ENCODE data around the gene NDST1. TPM values are rescaled to one million over a fixed set of nuclear protein-coding genes. Genes with fewer than 3 reads are reported as not detected.

The NDST1 gene
- polyA plus RNA-seq, 4 donors = 7.4 to 44.5 (median 21.0) TPM

GRCh38 chr5:150486402-150487198, 21.3 kb upstream of the NDST1 start:
- peaks cover 0 to 57% (median 13%) of the 10 kb centered on the region in 3 donors for H3K4me1 ChIP-seq (ENCODE audit: control insufficient read depth in 3 of 3, insufficient read depth in 2 of 3, low read depth in 1 of 3, low read length in 2 of 3)
- H3K27me3 ChIP-seq (ENCODE audit: control insufficient read depth in 3 of 3, insufficient read depth in 3 of 3, low read length in 3 of 3) = no peaks in the 10 kb centered on the region
- H3K4me3 ChIP-seq (ENCODE audit: low read depth in 1 of 3, low read length in 3 of 3) = peak overlapping the region; percentile 73 to 94 (median 85)
- H3K27ac ChIP-seq (ENCODE audit: low read depth in 1 of 3, low read length in 2 of 3) = peak overlapping the region; percentile 53 to 95 (median 94)
- FAIRE-seq (no peak), DNase-seq (peak in 1 of 2 donors; percentile 90)
- 1 to 3% (median 1%) methylated on average over 26 to 60 of the region's 60 CpGs for WGBS, 3 donors
- no peaks in the 10 kb centered on the region for H3K9me3 ChIP-seq (ENCODE audit: control insufficient read depth in 2 of 2, insufficient read depth in 1 of 2, low read depth in 1 of 2, low read length in 1 of 2)
- peaks cover 0 to 29% (median 0%) of the 10 kb centered on the region in 3 donors for H3K36me3 ChIP-seq (ENCODE audit: control insufficient read depth in 3 of 3, insufficient read depth in 2 of 3, low read depth in 1 of 3, low read length in 3 of 3)

GRCh38 chr5:150487199-150488061, 20.5 kb upstream of the NDST1 start:
- no peaks in the 10 kb centered on the region for H3K27me3 ChIP-seq (ENCODE audit: control insufficient read depth in 3 of 3, insufficient read depth in 3 of 3, low read length in 3 of 3)
- H3K27ac ChIP-seq (ENCODE audit: low read depth in 1 of 3, low read length in 2 of 3) = peak overlapping the region; percentile 61 to 95 (median 94)
- DNase-seq (peak; percentile 61 to 70), FAIRE-seq (no peak)
- 37 to 47% (median 43%) methylated on average over 10 of the region's 10 CpGs for WGBS, 3 donors
- peaks cover 0 to 36% (median 0%) of the 10 kb centered on the region in 3 donors for H3K36me3 ChIP-seq (ENCODE audit: control insufficient read depth in 3 of 3, insufficient read depth in 2 of 3, low read depth in 1 of 3, low read length in 3 of 3)
- H3K4me1 ChIP-seq (ENCODE audit: control insufficient read depth in 3 of 3, insufficient read depth in 2 of 3, low read depth in 1 of 3, low read length in 2 of 3) = peaks cover 0 to 59% (median 6%) of the 10 kb centered on the region in 3 donors
- H3K9me3 ChIP-seq (ENCODE audit: control insufficient read depth in 2 of 2, insufficient read depth in 1 of 2, low read depth in 1 of 2, low read length in 1 of 2) = no peaks in the 10 kb centered on the region
- H3K4me3 ChIP-seq (ENCODE audit: low read depth in 1 of 3, low read length in 3 of 3) = peak overlapping the region; percentile 73 to 94 (median 85)

- no peaks in the 10 kb centered on the region for H3K9me3 ChIP-seq (ENCODE audit: control insufficient read depth in 2 of 2, insufficient read depth in 1 of 2, low read depth in 1 of 2, low read length in 1 of 2)
- DNase-seq (no peak), FAIRE-seq (no peak)
- H3K27me3 ChIP-seq (ENCODE audit: control insufficient read depth in 3 of 3, insufficient read depth in 3 of 3, low read length in 3 of 3) = no peaks in the 10 kb centered on the region
- H3K27ac ChIP-seq (ENCODE audit: low read depth in 1 of 3, low read length in 2 of 3) = peak overlapping the region; percentile 51 to 95 (median 94)
- H3K36me3 ChIP-seq (ENCODE audit: control insufficient read depth in 3 of 3, insufficient read depth in 2 of 3, low read depth in 1 of 3, low read length in 3 of 3) = peaks cover 0 to 46% (median 0%) of the 10 kb centered on the region in 3 donors
- WGBS, 3 donors = 45 to 87% (median 78%) methylated on average over 11 of the region's 11 CpGs
- peaks cover 0 to 60% (median 6%) of the 10 kb centered on the region in 3 donors for H3K4me1 ChIP-seq (ENCODE audit: control insufficient read depth in 3 of 3, insufficient read depth in 2 of 3, low read depth in 1 of 3, low read length in 2 of 3)
- no peak overlapping the region for H3K4me3 ChIP-seq (ENCODE audit: low read depth in 1 of 3, low read length in 3 of 3)
Observed at GRCh38 chr5:150488519-150489359, 19.2 kb upstream of the NDST1 start.

GRCh38 chr5:150489360-150490295, 18.3 kb upstream of the NDST1 start:
- peaks cover 0 to 46% (median 0%) of the 10 kb centered on the region in 3 donors for H3K36me3 ChIP-seq (ENCODE audit: control insufficient read depth in 3 of 3, insufficient read depth in 2 of 3, low read depth in 1 of 3, low read length in 3 of 3)
- WGBS, 3 donors = 50 to 68% (median 63%) methylated on average over 9 of the region's 9 CpGs
- H3K27ac ChIP-seq (ENCODE audit: low read depth in 1 of 3, low read length in 2 of 3) = peak overlapping the region in 2 of 3 donors; percentile 94 to 95
- peaks cover 0 to 60% (median 6%) of the 10 kb centered on the region in 3 donors for H3K4me1 ChIP-seq (ENCODE audit: control insufficient read depth in 3 of 3, insufficient read depth in 2 of 3, low read depth in 1 of 3, low read length in 2 of 3)
- no peaks in the 10 kb centered on the region for H3K9me3 ChIP-seq (ENCODE audit: control insufficient read depth in 2 of 2, insufficient read depth in 1 of 2, low read depth in 1 of 2, low read length in 1 of 2)
- no peaks in the 10 kb centered on the region for H3K27me3 ChIP-seq (ENCODE audit: control insufficient read depth in 3 of 3, insufficient read depth in 3 of 3, low read length in 3 of 3)
- H3K4me3 ChIP-seq (ENCODE audit: low read depth in 1 of 3, low read length in 3 of 3) = no peak overlapping the region
- DNase-seq (no peak), FAIRE-seq (no peak)

- no peak overlapping the region for H3K4me3 ChIP-seq (ENCODE audit: low read depth in 1 of 3, low read length in 3 of 3)
- no peak for FAIRE-seq
- H3K9me3 ChIP-seq (ENCODE audit: control insufficient read depth in 2 of 2, insufficient read depth in 1 of 2, low read depth in 1 of 2, low read length in 1 of 2) = no peaks in the 10 kb centered on the region
- no peaks in the 10 kb centered on the region for H3K27me3 ChIP-seq (ENCODE audit: control insufficient read depth in 3 of 3, insufficient read depth in 3 of 3, low read length in 3 of 3)
- H3K27ac ChIP-seq (ENCODE audit: low read depth in 1 of 3, low read length in 2 of 3) = peak overlapping the region in 1 of 3 donors; percentile 95
- DNase-seq = no peak
- H3K36me3 ChIP-seq (ENCODE audit: control insufficient read depth in 3 of 3, insufficient read depth in 2 of 3, low read depth in 1 of 3, low read length in 3 of 3) = peaks cover 0 to 49% (median 0%) of the 10 kb centered on the region in 3 donors
- WGBS, 3 donors = 70 to 95% (median 72%) methylated on average over 2 of the region's 2 CpGs
- H3K4me1 ChIP-seq (ENCODE audit: control insufficient read depth in 3 of 3, insufficient read depth in 2 of 3, low read depth in 1 of 3, low read length in 2 of 3) = peaks cover 0 to 54% (median 6%) of the 10 kb centered on the region in 3 donors
Observed at GRCh38 chr5:150490296-150490669, 17.6 kb upstream of the NDST1 start.

DNA sequence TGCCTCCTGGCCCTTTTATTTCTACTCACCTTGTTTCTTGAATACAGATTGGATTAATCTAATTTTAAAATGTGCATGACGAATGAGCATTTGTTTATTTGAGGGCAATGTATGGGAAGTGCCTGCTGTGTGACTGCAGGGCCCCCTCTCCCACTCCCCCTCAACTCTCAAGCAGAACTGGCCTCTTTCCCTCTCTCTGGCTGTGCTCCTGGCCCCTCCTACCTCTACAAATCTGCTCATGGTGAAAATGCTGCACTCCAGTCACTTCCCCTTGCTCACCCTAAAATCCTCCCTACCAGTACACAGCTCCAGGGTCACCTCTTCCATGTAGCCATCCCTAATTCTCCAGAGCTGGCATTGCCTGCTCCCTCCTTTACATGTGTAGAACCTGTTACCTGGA, 17.2 kb upstream of the NDST1 start:
- no peak for DNase-seq
- no peak overlapping the region for H3K4me3 ChIP-seq (ENCODE audit: low read depth in 1 of 3, low read length in 3 of 3)
- H3K27ac ChIP-seq (ENCODE audit: low read depth in 1 of 3, low read length in 2 of 3) = peak overlapping the region in 1 of 3 donors; percentile 19
- peaks cover 0 to 53% (median 6%) of the 10 kb centered on the region in 3 donors for H3K4me1 ChIP-seq (ENCODE audit: control insufficient read depth in 3 of 3, insufficient read depth in 2 of 3, low read depth in 1 of 3, low read length in 2 of 3)
- FAIRE-seq = no peak
- no peaks in the 10 kb centered on the region for H3K9me3 ChIP-seq (ENCODE audit: control insufficient read depth in 2 of 2, insufficient read depth in 1 of 2, low read depth in 1 of 2, low read length in 1 of 2)
- H3K36me3 ChIP-seq (ENCODE audit: control insufficient read depth in 3 of 3, insufficient read depth in 2 of 3, low read depth in 1 of 3, low read length in 3 of 3) = peaks cover 0 to 49% (median 0%) of the 10 kb centered on the region in 3 donors
- WGBS, 3 donors = 52 to 85% (median 79%) methylated on average over 1 of the region's 1 CpG
- H3K27me3 ChIP-seq (ENCODE audit: control insufficient read depth in 3 of 3, insufficient read depth in 3 of 3, low read length in 3 of 3) = no peaks in the 10 kb centered on the region

- WGBS, 3 donors = 68 to 82% (median 70%) methylated on average over 4 of the region's 4 CpGs
- H3K4me1 ChIP-seq (ENCODE audit: control insufficient read depth in 3 of 3, insufficient read depth in 2 of 3, low read depth in 1 of 3, low read length in 2 of 3) = peaks cover 0 to 55% (median 6%) of the 10 kb centered on the region in 3 donors
- no peak for DNase-seq
- no peaks in the 10 kb centered on the region for H3K9me3 ChIP-seq (ENCODE audit: control insufficient read depth in 2 of 2, insufficient read depth in 1 of 2, low read depth in 1 of 2, low read length in 1 of 2)
- peak overlapping the region; percentile 3 to 21 (median 9) for H3K27ac ChIP-seq (ENCODE audit: low read depth in 1 of 3, low read length in 2 of 3)
- no peaks in the 10 kb centered on the region for H3K27me3 ChIP-seq (ENCODE audit: control insufficient read depth in 3 of 3, insufficient read depth in 3 of 3, low read length in 3 of 3)
- H3K36me3 ChIP-seq (ENCODE audit: control insufficient read depth in 3 of 3, insufficient read depth in 2 of 3, low read depth in 1 of 3, low read length in 3 of 3) = peaks cover 0 to 59% (median 0%) of the 10 kb centered on the region in 3 donors
- no peak for FAIRE-seq
- H3K4me3 ChIP-seq (ENCODE audit: low read depth in 1 of 3, low read length in 3 of 3) = no peak overlapping the region
Observed at GRCh38 chr5:150491876-150492275, 16.1 kb upstream of the NDST1 start.
